Gastrocnemius medialis (tissue), 4 donors: Measurements from ENCODE around the gene CIDEB.

Experiments used
- POLR2A ChIP-seq, 2 donors: fragments of 450-650 bp; IDR thresholded peaks; one replicate each; pipeline ENCODE4 v1.6.1; 2017; ENCODE audit warnings: antibody characterized with exemption in 2 of 2, mild to moderate bottlenecking in 2 of 2, moderate library complexity in 2 of 2
- TF ChIP-seq, protein P1 (sequence below), 5 experiments: fragments of 450-650 bp in 3 of 5; fragments of 200-600 bp in 2 of 5; sonication (generic) in 2 of 5; IDR thresholded peaks in 4 of 5; conservative IDR thresholded peaks in 1 of 5; 1 replicate in 4 of 5; 2 replicates in 1 of 5; pipeline ENCODE4 v1.5.1; 2016 to 2019; ENCODE audit warnings: antibody characterized with exemption in 5 of 5, mild to moderate bottlenecking in 3 of 5, moderate library complexity in 3 of 5

DNA sequence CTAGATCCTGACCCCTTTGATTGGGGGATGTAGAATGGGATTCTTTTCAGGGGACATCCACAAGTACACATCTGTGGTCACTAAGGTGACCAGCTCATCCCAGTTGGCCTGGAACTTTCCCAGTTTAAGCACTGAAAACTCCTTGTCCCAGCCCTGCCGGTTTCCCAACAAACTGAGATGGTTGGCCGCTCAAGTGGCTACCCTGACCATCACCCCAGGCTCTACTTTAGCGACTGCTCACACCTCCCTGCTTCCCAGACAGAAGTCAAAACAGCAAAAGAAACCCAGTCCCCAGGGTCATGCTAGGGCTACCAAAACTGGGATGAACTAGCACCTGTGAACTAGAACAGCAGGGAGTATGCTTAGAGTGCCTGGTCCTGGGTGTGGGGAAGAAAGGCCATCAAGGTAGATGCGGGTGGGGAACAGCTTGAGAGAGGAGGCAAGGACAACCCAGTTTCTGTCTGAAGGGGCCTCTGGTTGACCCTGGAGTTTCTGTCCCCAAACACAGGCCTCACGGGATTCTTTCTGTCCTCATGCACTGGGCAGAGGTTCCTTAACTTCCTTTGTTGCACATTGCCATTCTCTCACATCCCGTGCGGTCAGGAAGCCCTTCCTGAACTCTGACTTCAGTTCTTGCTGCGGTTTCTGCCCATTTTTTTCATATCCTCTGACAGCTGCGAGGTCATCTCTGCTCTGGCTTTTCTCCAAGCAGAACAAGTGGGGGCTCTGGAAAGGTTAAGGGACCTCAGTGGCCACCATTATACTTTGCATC, 5.1 kb upstream of the CIDEB start:
- TF ChIP-seq, protein P1, sequence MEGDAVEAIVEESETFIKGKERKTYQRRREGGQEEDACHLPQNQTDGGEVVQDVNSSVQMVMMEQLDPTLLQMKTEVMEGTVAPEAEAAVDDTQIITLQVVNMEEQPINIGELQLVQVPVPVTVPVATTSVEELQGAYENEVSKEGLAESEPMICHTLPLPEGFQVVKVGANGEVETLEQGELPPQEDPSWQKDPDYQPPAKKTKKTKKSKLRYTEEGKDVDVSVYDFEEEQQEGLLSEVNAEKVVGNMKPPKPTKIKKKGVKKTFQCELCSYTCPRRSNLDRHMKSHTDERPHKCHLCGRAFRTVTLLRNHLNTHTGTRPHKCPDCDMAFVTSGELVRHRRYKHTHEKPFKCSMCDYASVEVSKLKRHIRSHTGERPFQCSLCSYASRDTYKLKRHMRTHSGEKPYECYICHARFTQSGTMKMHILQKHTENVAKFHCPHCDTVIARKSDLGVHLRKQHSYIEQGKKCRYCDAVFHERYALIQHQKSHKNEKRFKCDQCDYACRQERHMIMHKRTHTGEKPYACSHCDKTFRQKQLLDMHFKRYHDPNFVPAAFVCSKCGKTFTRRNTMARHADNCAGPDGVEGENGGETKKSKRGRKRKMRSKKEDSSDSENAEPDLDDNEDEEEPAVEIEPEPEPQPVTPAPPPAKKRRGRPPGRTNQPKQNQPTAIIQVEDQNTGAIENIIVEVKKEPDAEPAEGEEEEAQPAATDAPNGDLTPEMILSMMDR (IDR thresholded peaks at IDR 0.05 in 4 of 5, conservative IDR thresholded peaks at IDR 0.05 in 1 of 5) = no peak
- no peak for TF ChIP-seq POLR2A (IDR thresholded peaks at IDR 0.05)
